H9 (cell line): ENCODE data around the gene PRSS2. TPM values are rescaled to one million over a fixed set of nuclear protein-coding genes. Genes with fewer than 3 reads are reported as not detected.

Source experiments
- DNase-seq: peaks from one replicate; pipeline ENCODE4 v3.0.0-alpha.2; 2017
- H2AFZ ChIP-seq: one replicate; pipeline ENCODE4 v1.6.1; 2013; ENCODE audit warnings: mild to moderate bottlenecking, low read length, control low read depth, moderate library complexity
- H2AK5ac ChIP-seq: 2 replicates; pipeline ENCODE4 v1.6.1; 2013; ENCODE audit warnings: low read length, control low read depth, mixed read lengths; ENCODE audit not compliant: insufficient read length
- H2BK120ac ChIP-seq: one replicate; pipeline ENCODE4 v1.6.1; 2013; ENCODE audit warnings: low read depth, mild to moderate bottlenecking, low read length, control low read depth, inconsistent platforms; ENCODE audit not compliant: poor library complexity, severe bottlenecking
- H2BK12ac ChIP-seq: 2 replicates; pipeline ENCODE4 v1.6.1; 2013; ENCODE audit warnings: low read length, control low read depth, mixed read lengths, low read depth; ENCODE audit not compliant: insufficient read length
- H2BK15ac ChIP-seq: 2 replicates; pipeline ENCODE4 v1.6.1; 2013; ENCODE audit warnings: low read depth, low read length, control low read depth
- H2BK20ac ChIP-seq: one replicate; pipeline ENCODE4 v1.6.1; 2013; ENCODE audit warnings: low read depth, mild to moderate bottlenecking, low read length, control low read depth, inconsistent platforms; ENCODE audit not compliant: poor library complexity, severe bottlenecking
- H2BK5ac ChIP-seq: 2 replicates; pipeline ENCODE4 v1.6.1; 2013; ENCODE audit warnings: low read length, control low read depth, mixed read lengths; ENCODE audit not compliant: insufficient read length
- H3K14ac ChIP-seq: 2 replicates; pipeline ENCODE4 v1.6.1; 2013; ENCODE audit warnings: low read length, control low read depth; ENCODE audit not compliant: insufficient read depth
- H3K18ac ChIP-seq: 2 replicates; pipeline ENCODE4 v1.6.1; 2013; ENCODE audit warnings: low read depth, mild to moderate bottlenecking, mixed read lengths, low read length, control low read depth; ENCODE audit not compliant: insufficient read length
- H3K23ac ChIP-seq: 2 replicates; pipeline ENCODE4 v1.6.1; 2013; ENCODE audit warnings: low read length, control low read depth, mixed read lengths, low read depth; ENCODE audit not compliant: insufficient read length
- H3K23me2 ChIP-seq: 2 replicates; pipeline ENCODE4 v1.6.1; 2013; ENCODE audit warnings: low read depth, mild to moderate bottlenecking, mixed read lengths, low read length, control low read depth; ENCODE audit not compliant: insufficient read length, poor library complexity, severe bottlenecking
- H3K27ac ChIP-seq: 2 replicates; pipeline ENCODE4 v1.5.1; 2013; ENCODE audit warnings: low read length, control low read depth, mixed read lengths, low read depth; ENCODE audit not compliant: insufficient read length
- H3K27me3 ChIP-seq: 2 replicates; pipeline ENCODE4 v1.6.1; 2013; ENCODE audit warnings: low read length, control low read depth, inconsistent platforms; ENCODE audit not compliant: insufficient read depth
- H3K4ac ChIP-seq: 2 replicates; pipeline ENCODE4 v1.6.1; 2013; ENCODE audit warnings: low read depth, mild to moderate bottlenecking, control low read depth, inconsistent platforms, low read length, moderate library complexity
- H3K4me1 ChIP-seq: 2 replicates; pipeline ENCODE4 v1.6.1; 2013; ENCODE audit warnings: low read length, control low read depth, inconsistent platforms; ENCODE audit not compliant: insufficient read depth
- H3K4me2 ChIP-seq: 2 replicates; pipeline ENCODE4 v1.6.1; 2013; ENCODE audit warnings: low read length, control low read depth, mixed read lengths; ENCODE audit not compliant: insufficient read length, insufficient read depth
- H3K56ac ChIP-seq: 2 replicates; pipeline ENCODE4 v1.6.1; 2013; ENCODE audit warnings: low read depth, mild to moderate bottlenecking, mixed read lengths, low read length, control low read depth; ENCODE audit not compliant: insufficient read length
- H3K79me1 ChIP-seq: 2 replicates; pipeline ENCODE4 v1.6.1; 2013; ENCODE audit warnings: low read depth, mild to moderate bottlenecking, moderate library complexity, low read length, control low read depth, inconsistent platforms; ENCODE audit not compliant: insufficient read depth, poor library complexity, severe bottlenecking
- H3K79me2 ChIP-seq: 2 replicates; pipeline ENCODE4 v1.6.1; 2013; ENCODE audit warnings: low read length, control low read depth, inconsistent platforms; ENCODE audit not compliant: insufficient read depth
- H3K9ac ChIP-seq: 2 replicates; pipeline ENCODE4 v1.6.1; 2013; ENCODE audit warnings: low read length, control low read depth, mixed read lengths; ENCODE audit not compliant: insufficient read length; ENCODE audit errors: extremely low read depth
- H3K9me3 ChIP-seq: one replicate; pipeline ENCODE4 v1.6.1; 2013; ENCODE audit warnings: low read depth, low read length, inconsistent platforms; ENCODE audit not compliant: control insufficient read depth
- H3T11ph ChIP-seq: one replicate; pipeline ENCODE4 v1.6.1; 2013; ENCODE audit warnings: mild to moderate bottlenecking, low read length, control low read depth, inconsistent platforms
- H4K20me1 ChIP-seq: one replicate; pipeline ENCODE4 v1.6.1; 2013; ENCODE audit not compliant: control insufficient read depth, insufficient read length, insufficient read depth
- H4K5ac ChIP-seq: 2 replicates; pipeline ENCODE4 v1.6.1; 2013; ENCODE audit warnings: low read depth, mild to moderate bottlenecking, mixed read lengths, low read length, control low read depth; ENCODE audit not compliant: insufficient read length
- H4K8ac ChIP-seq: replicated peaks from 2 replicates; pipeline ENCODE4 v1.6.1; 2013; ENCODE audit warnings: low read length, control low read depth, mixed read lengths, low read depth; ENCODE audit not compliant: insufficient read length
- H4K91ac ChIP-seq: 2 replicates; pipeline ENCODE4 v1.6.1; 2013; ENCODE audit warnings: low read depth, mild to moderate bottlenecking, moderate library complexity, mixed read lengths, low read length, control low read depth; ENCODE audit not compliant: insufficient read length
- H3K27ac Mint-ChIP-seq, 3 experiments: 2 replicates in 2 of 3; 3 replicates in 1 of 3; pipeline ENCODE4 v1.8.0; 2020 to 2021; ENCODE audit warnings: mixed read lengths in 3 of 3, mild to moderate bottlenecking in 1 of 3, moderate library complexity in 1 of 3
- H3K27me3 Mint-ChIP-seq: 2 replicates; pipeline ENCODE4 v1.8.0; 2021; ENCODE audit warnings: low read depth, mild to moderate bottlenecking, moderate library complexity, mixed read lengths
- H3K36me3 Mint-ChIP-seq, 3 experiments: 2 replicates in 2 of 3; 3 replicates in 1 of 3; pipeline ENCODE4 v1.8.0; 2020 to 2021; ENCODE audit warnings: low read depth in 3 of 3, mixed read lengths in 3 of 3; ENCODE audit not compliant: insufficient read depth in 1 of 3
- H3K4me1 Mint-ChIP-seq, 2 experiments: 2 replicates each; pipeline ENCODE4 v1.8.0; 2020; ENCODE audit warnings: mixed read lengths in 2 of 2
- H3K4me3 Mint-ChIP-seq, 2 experiments: 2 replicates in 1 of 2; 3 replicates in 1 of 2; pipeline ENCODE4 v1.8.0; 2020 to 2021; ENCODE audit warnings: mild to moderate bottlenecking in 2 of 2, mixed read lengths in 2 of 2, moderate library complexity in 1 of 2
- H3K9me3 Mint-ChIP-seq, 2 experiments: 2 replicates in 1 of 2; 3 replicates in 1 of 2; pipeline ENCODE4 v1.8.0; 2020; ENCODE audit warnings: mild to moderate bottlenecking in 2 of 2, mixed read lengths in 2 of 2, moderate library complexity in 1 of 2
- WGBS: extraction: QIAGEN DNeasy Blood & Tissue Kit; methylation state at CpG from one replicate; pipeline ENCODE4 v1.1.7; 2013; ENCODE audit warnings: missing lambda C conversion rate, low lambda C conversion rate, mixed read lengths; ENCODE audit not compliant: insufficient read length; ENCODE audit errors: extremely low coverage; 5-methylcytosine and 5-hydroxymethylcytosine counted together
- total RNA-seq: library from RNA; stranded (reverse); gene quantifications from 2 replicates; pipeline ENCODE4 v1.2.1, GENCODE V29; 2021
- TF ChIP-seq, protein P1 (sequence below): fragments of 200-600 bp; sonication (generic); conservative IDR thresholded peaks from 3 replicates; pipeline ENCODE4 v1.8.0; 2021; ENCODE audit warnings: antibody characterized with exemption, mild to moderate bottlenecking

Gene PRSS2
- total RNA-seq, 1 experiment from 2014 or later, result not detected

DNA sequence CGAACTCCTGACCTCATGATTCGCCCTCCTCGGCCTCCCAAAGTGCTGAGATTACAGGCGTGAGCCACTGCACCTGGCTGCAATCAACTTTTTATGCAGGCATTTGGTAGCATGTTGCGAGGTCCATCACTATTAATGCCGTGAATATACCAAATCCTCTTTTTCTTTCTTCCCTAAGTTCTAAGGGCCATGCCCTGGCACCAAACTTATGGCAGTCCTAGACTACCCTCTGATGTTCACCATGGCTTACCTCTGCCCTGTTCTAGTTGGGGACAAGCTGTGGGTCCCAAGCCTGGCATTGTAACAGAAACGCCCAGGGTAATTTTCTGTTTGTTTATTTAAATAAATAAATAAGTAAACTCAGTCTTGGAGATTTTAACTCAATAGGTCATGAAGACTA is 13.3 kb downstream of the PRSS2 start:
- Histone ChIP-seq H4K91ac (no peak overlapping the region), H3K4me2 (no peak overlapping the region), H2BK20ac (no peak overlapping the region), H2BK12ac (no peak overlapping the region), H3K79me1 (no peaks in the 10 kb centered on the region), H2BK15ac (no peak overlapping the region), H3K4ac (no peak overlapping the region), H2AFZ (no peak overlapping the region), H3K27me3 (no peaks in the 10 kb centered on the region), H3K23me2 (no peaks in the 10 kb centered on the region), H3K79me2 (no peaks in the 10 kb centered on the region), H4K8ac (no peak overlapping the region), H3K14ac (no peak overlapping the region), H3K9ac (no peak overlapping the region), H4K5ac (no peak overlapping the region), H2BK5ac (no peak overlapping the region), H3T11ph (no peak overlapping the region), H3K9me3 (no peaks in the 10 kb centered on the region), H3K4me1 (no peaks in the 10 kb centered on the region), H4K20me1 (no peaks in the 10 kb centered on the region), H3K27ac (no peak overlapping the region), H3K18ac (no peak overlapping the region), H3K56ac (no peak overlapping the region), H2BK120ac (no peak overlapping the region), H2AK5ac (no peak overlapping the region), H3K23ac (no peak overlapping the region)
- Mint-ChIP-seq H3K4me1 (peaks cover 5 to 11% of the 10 kb centered on the region in 2 experiments), H3K27ac (no peak overlapping the region), H3K4me3 (no peak overlapping the region), H3K9me3 (no peaks in the 10 kb centered on the region), H3K27me3 (peaks cover 16% of the 10 kb centered on the region), H3K36me3 (no peaks in the 10 kb centered on the region; a peak in 1 of 7 replicates)
- whole genome bisulfite sequencing, result no CpG with 5 or more reads among the region's 7 CpGs
- TF ChIP-seq, protein P1, sequence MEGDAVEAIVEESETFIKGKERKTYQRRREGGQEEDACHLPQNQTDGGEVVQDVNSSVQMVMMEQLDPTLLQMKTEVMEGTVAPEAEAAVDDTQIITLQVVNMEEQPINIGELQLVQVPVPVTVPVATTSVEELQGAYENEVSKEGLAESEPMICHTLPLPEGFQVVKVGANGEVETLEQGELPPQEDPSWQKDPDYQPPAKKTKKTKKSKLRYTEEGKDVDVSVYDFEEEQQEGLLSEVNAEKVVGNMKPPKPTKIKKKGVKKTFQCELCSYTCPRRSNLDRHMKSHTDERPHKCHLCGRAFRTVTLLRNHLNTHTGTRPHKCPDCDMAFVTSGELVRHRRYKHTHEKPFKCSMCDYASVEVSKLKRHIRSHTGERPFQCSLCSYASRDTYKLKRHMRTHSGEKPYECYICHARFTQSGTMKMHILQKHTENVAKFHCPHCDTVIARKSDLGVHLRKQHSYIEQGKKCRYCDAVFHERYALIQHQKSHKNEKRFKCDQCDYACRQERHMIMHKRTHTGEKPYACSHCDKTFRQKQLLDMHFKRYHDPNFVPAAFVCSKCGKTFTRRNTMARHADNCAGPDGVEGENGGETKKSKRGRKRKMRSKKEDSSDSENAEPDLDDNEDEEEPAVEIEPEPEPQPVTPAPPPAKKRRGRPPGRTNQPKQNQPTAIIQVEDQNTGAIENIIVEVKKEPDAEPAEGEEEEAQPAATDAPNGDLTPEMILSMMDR, result peak; percentile 40; the same call in 2 of the 3 replicates
- DNase-seq, result no peak
